GM12872 (cell line): ENCODE results near the gene TMEM145.

Source experiments
- CTCF ChIP-seq: IDR thresholded peaks from 3 replicates; pipeline ENCODE4 v1.5.1; 2011; ENCODE audit warnings: low read depth, mild to moderate bottlenecking, low read length, moderate library complexity; ENCODE audit not compliant: insufficient read depth

The TMEM145 gene

GRCh38 chr19:42368360-42368759 lies 55.3 kb downstream of the TMEM145 start:
- TF ChIP-seq CTCF, result no peak

GRCh38 chr19:42368765-42369164 lies 55.7 kb downstream of the TMEM145 start:
- TF ChIP-seq CTCF, result no peak

- TF ChIP-seq CTCF, result no peak
Measured at GRCh38 chr19:42369433-42370067, 56.4 kb downstream of the TMEM145 start.

DNA sequence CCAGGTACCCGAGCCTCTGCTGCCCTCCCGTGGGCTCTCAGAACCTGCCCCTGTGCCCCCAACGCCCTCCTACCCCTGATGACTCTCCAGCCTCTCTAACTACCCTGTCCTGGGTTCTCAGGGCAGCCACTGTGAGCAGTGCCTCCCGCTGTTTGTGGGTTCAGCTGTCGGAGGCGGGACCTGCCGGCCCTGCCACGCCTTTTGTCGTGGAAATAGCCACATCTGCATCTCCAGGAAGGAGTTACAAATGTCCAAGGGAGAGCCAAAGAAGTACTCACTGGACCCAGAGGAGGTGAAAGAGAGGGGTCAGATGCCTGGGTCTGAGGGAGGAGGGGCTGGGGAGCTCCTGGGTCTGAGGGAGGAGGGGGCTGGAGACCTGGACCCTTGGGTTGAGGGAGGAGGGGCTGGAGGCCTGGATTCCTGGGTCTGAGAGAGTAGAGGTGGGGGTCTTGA lies 57.0 kb downstream of the TMEM145 start:
- no peak for TF ChIP-seq CTCF

DNA sequence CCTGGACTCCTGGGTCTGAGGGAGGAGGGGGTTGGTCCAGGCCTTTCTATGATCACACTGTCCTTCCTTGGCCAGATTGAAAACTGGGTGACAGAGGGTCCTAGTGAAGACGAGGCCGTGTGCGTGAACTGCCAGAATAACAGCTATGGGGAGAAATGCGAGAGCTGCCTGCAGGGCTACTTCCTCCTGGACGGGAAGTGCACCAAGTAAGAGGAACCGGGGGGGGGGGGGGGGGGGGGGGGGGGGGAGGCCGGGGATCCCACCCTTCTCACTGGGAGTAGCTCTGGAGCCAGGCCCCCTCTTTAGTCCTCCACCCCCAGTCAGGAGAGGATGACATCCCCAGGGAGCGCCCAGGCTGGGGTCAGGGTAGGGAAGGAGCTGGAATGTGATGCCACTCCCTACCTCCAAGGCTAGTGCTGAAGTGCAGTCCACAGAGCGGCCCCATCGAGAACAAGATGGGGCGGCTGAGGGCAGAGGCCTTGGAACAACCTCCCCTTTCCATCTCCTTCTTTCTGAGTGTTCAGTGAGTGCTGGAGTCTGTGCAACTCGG lies 57.6 kb downstream of the TMEM145 start:
- no peak for TF ChIP-seq CTCF
